Measurements from ENCODE around the gene UBD. TPM values are rescaled to one million over a fixed set of nuclear protein-coding genes. Genes with fewer than 3 reads are reported as not detected.

Gene UBD
- polyA plus RNA-seq, 4 donors = 4.6 to 20.0 (median 17.0) TPM; not detected in 1

DNA sequence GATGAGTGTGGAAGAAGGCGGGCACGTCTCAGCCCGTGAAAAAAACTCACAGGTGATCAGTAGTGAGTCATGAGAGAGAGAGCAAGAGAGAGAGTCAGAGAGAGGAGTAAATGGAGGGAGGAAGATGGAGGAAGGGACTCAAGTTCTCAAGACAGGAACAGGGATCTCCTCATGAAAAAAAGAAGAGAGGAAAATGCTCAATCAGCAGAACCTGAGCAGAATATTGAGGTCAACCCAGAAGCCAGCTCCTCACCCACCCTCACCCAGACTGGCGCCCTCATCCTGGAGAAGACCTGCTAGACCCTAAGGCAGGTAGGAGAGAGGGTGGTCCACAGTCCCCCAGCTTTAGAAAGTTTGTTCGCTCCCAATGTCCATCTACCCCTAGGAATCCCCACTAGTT lies 4.8 kb downstream of the UBD start:
- WGBS, 3 donors = 82 to 87% (median 83%) methylated on average over 5 of the region's 5 CpGs
- DNase-seq = no peak
- no peak overlapping the region for H3K27ac ChIP-seq (ENCODE audit: low read depth in 1 of 3, low read length in 2 of 3)
- no peak overlapping the region for H3K4me3 ChIP-seq (ENCODE audit: low read depth in 1 of 3, low read length in 3 of 3)
- no peak for FAIRE-seq
- no peaks in the 10 kb centered on the region for H3K9me3 ChIP-seq (ENCODE audit: control insufficient read depth in 2 of 2, insufficient read depth in 1 of 2, low read depth in 1 of 2, low read length in 1 of 2)
- no peaks in the 10 kb centered on the region for H3K36me3 ChIP-seq (ENCODE audit: control insufficient read depth in 3 of 3, insufficient read depth in 2 of 3, low read depth in 1 of 3, low read length in 3 of 3)
- peaks cover 0 to 37% (median 12%) of the 10 kb centered on the region in 3 donors for H3K27me3 ChIP-seq (ENCODE audit: control insufficient read depth in 3 of 3, insufficient read depth in 3 of 3, low read length in 3 of 3)
- H3K4me1 ChIP-seq (ENCODE audit: control insufficient read depth in 3 of 3, insufficient read depth in 2 of 3, low read depth in 1 of 3, low read length in 2 of 3) = peaks cover 0 to 4% (median 0%) of the 10 kb centered on the region in 3 donors

DNA sequence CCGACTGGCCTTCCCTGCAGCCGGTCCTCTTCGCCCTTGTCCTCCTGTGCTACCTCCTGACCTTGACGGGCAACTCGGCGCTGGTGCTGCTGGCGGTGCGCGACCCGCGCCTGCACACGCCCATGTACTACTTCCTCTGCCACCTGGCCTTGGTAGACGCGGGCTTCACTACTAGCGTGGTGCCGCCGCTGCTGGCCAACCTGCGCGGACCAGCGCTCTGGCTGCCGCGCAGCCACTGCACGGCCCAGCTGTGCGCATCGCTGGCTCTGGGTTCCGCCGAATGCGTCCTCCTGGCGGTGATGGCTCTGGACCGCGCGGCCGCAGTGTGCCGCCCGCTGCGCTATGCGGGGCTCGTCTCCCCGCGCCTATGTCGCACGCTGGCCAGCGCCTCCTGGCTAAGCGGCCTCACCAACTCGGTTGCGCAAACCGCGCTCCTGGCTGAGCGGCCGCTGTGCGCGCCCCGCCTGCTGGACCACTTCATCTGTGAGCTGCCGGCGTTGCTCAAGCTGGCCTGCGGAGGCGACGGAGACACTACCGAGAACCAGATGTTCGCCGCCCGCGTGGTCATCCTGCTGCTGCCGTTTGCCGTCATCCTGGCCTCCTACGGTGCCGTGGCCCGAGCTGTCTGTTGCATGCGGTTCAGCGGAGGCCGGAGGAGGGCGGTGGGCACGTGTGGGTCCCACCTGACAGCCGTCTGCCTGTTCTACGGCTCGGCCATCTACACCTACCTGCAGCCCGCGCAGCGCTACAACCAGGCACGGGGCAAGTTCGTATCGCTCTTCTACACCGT lies 6.1 kb downstream of the UBD start:
- H3K4me1 ChIP-seq (ENCODE audit: control insufficient read depth in 3 of 3, insufficient read depth in 2 of 3, low read depth in 1 of 3, low read length in 2 of 3) = peaks cover 0 to 4% (median 0%) of the 10 kb centered on the region in 3 donors
- DNase-seq (peak in 1 of 2 donors; percentile 45), FAIRE-seq (no peak)
- H3K9me3 ChIP-seq (ENCODE audit: control insufficient read depth in 2 of 2, insufficient read depth in 1 of 2, low read depth in 1 of 2, low read length in 1 of 2) = no peaks in the 10 kb centered on the region
- H3K27ac ChIP-seq (ENCODE audit: low read depth in 1 of 3, low read length in 2 of 3) = peak overlapping the region in 1 of 3 donors; percentile 14
- H3K36me3 ChIP-seq (ENCODE audit: control insufficient read depth in 3 of 3, insufficient read depth in 2 of 3, low read depth in 1 of 3, low read length in 3 of 3) = no peaks in the 10 kb centered on the region
- 3 to 7% (median 5%) methylated on average over 76 to 83 of the region's 83 CpGs for WGBS, 3 donors
- peaks cover 0 to 37% (median 12%) of the 10 kb centered on the region in 3 donors for H3K27me3 ChIP-seq (ENCODE audit: control insufficient read depth in 3 of 3, insufficient read depth in 3 of 3, low read length in 3 of 3)
- peak overlapping the region in 2 of 3 donors; percentile 18 to 27 for H3K4me3 ChIP-seq (ENCODE audit: low read depth in 1 of 3, low read length in 3 of 3)

DNA sequence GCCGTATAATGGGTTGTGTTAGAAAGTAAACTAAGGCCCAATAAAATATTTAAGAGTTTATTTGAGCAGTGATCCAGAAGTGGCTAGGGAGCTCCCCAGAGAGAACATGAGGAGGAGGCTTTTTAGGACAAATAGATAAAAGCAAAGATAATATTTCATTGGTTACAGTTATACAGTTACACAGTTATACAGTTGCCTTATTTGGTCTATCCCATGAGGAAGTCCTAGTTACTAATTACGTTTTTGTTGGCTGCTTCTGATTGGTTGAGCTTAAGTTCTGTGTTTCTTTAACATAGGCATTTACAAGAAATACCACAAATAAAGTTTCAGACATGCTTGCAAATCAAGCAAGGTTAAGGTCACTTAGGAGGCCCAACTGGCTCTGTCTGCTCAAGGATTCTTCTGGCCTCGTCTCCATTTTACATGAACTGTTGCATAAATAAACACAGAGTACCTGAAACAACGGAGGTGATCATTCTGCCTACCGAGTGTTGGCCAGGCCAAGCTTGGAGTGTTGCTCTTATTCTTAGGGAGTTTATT lies 7.0 kb downstream of the UBD start:
- no peak for FAIRE-seq
- no peaks in the 10 kb centered on the region for H3K9me3 ChIP-seq (ENCODE audit: control insufficient read depth in 2 of 2, insufficient read depth in 1 of 2, low read depth in 1 of 2, low read length in 1 of 2)

GRCh38 chr6:29547573-29547972 lies 12.0 kb downstream of the UBD start:
- H3K27ac ChIP-seq (ENCODE audit: low read depth in 1 of 3, low read length in 2 of 3) = no peak overlapping the region
- 34 to 42% (median 38%) methylated on average over 3 of the region's 3 CpGs for WGBS, 3 donors
- FAIRE-seq (no peak), DNase-seq (no peak)
- H3K4me3 ChIP-seq (ENCODE audit: low read depth in 1 of 3, low read length in 3 of 3) = no peak overlapping the region
- no peaks in the 10 kb centered on the region for H3K4me1 ChIP-seq (ENCODE audit: control insufficient read depth in 3 of 3, insufficient read depth in 2 of 3, low read depth in 1 of 3, low read length in 2 of 3)
- H3K9me3 ChIP-seq (ENCODE audit: control insufficient read depth in 2 of 2, insufficient read depth in 1 of 2, low read depth in 1 of 2, low read length in 1 of 2) = no peaks in the 10 kb centered on the region
- H3K27me3 ChIP-seq (ENCODE audit: control insufficient read depth in 3 of 3, insufficient read depth in 3 of 3, low read length in 3 of 3) = peaks cover 0 to 6% (median 0%) of the 10 kb centered on the region in 3 donors
- no peaks in the 10 kb centered on the region for H3K36me3 ChIP-seq (ENCODE audit: control insufficient read depth in 3 of 3, insufficient read depth in 2 of 3, low read depth in 1 of 3, low read length in 3 of 3)

More for the DNA sequence above, 7.0 kb downstream of the UBD start:
- H3K4me3 ChIP-seq (ENCODE audit: low read depth in 1 of 3, low read length in 3 of 3) = no peak overlapping the region
- DNase-seq = peak; percentile 54 to 58
- H3K4me1 ChIP-seq (ENCODE audit: control insufficient read depth in 3 of 3, insufficient read depth in 2 of 3, low read depth in 1 of 3, low read length in 2 of 3) = peaks cover 0 to 4% (median 0%) of the 10 kb centered on the region in 3 donors
- WGBS, 3 donors = 27 to 30% (median 30%) methylated on average over 5 of the region's 5 CpGs
- no peaks in the 10 kb centered on the region for H3K36me3 ChIP-seq (ENCODE audit: control insufficient read depth in 3 of 3, insufficient read depth in 2 of 3, low read depth in 1 of 3, low read length in 3 of 3)
- H3K27ac ChIP-seq (ENCODE audit: low read depth in 1 of 3, low read length in 2 of 3) = peak overlapping the region in 1 of 3 donors; percentile 1
- H3K27me3 ChIP-seq (ENCODE audit: control insufficient read depth in 3 of 3, insufficient read depth in 3 of 3, low read length in 3 of 3) = peaks cover 0 to 37% (median 12%) of the 10 kb centered on the region in 3 donors

DNA sequence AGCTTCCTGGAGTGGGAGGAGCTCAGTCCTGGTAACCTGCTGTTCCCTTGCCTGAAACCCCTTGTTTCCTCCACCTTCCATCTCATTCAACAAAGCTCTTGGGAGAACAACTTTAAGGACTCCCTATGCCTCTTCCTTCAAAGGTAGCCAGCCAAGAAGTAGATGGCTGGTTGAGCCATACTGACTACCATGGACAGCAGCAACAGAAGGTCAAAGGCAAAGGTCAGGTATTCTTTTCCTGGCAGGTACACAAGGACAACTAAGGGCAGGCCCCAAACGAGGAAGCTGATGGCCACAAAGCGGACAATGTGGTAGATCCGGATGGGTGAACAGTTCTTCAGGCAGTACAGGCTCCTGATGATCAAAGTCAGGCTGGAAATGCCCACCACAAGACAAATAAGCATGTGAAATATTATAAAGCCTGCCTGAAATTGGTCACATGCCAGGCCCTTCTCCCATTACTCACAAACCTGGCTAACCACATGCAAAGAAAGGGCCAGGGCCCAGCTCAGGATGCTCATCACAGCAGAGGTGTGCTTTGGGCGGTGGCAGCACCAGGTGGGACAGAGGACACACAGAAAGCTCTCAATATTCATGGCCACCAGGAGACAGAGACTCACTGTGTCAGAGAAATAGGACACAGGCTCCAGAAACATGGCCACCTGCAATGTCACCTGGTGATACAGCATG lies 21.7 kb downstream of the UBD start:
- Histone ChIP-seq H3K36me3 (ENCODE audit: control insufficient read depth in 3 of 3, insufficient read depth in 2 of 3, low read depth in 1 of 3, low read length in 3 of 3) (no peaks in the 10 kb centered on the region), H3K9me3 (ENCODE audit: control insufficient read depth in 2 of 2, insufficient read depth in 1 of 2, low read depth in 1 of 2, low read length in 1 of 2) (no peaks in the 10 kb centered on the region), H3K4me1 (ENCODE audit: control insufficient read depth in 3 of 3, insufficient read depth in 2 of 3, low read depth in 1 of 3, low read length in 2 of 3) (no peaks in the 10 kb centered on the region), H3K27me3 (ENCODE audit: control insufficient read depth in 3 of 3, insufficient read depth in 3 of 3, low read length in 3 of 3) (no peaks in the 10 kb centered on the region), H3K4me3 (ENCODE audit: low read depth in 1 of 3, low read length in 3 of 3) (no peak overlapping the region), H3K27ac (ENCODE audit: low read depth in 1 of 3, low read length in 2 of 3) (no peak overlapping the region)
- WGBS, 3 donors = 65 to 75% (median 65%) methylated on average over 4 of the region's 4 CpGs
- no peak for FAIRE-seq
- no peak for DNase-seq

GRCh38 chr6:29532320-29532951 lies 27.1 kb downstream of the UBD start:
- FAIRE-seq (no peak), DNase-seq (no peak)
- no peak overlapping the region for H3K27ac ChIP-seq (ENCODE audit: low read depth in 1 of 3, low read length in 2 of 3)
- no peaks in the 10 kb centered on the region for H3K27me3 ChIP-seq (ENCODE audit: control insufficient read depth in 3 of 3, insufficient read depth in 3 of 3, low read length in 3 of 3)
- H3K4me1 ChIP-seq (ENCODE audit: control insufficient read depth in 3 of 3, insufficient read depth in 2 of 3, low read depth in 1 of 3, low read length in 2 of 3) = no peaks in the 10 kb centered on the region
- H3K36me3 ChIP-seq (ENCODE audit: control insufficient read depth in 3 of 3, insufficient read depth in 2 of 3, low read depth in 1 of 3, low read length in 3 of 3) = no peaks in the 10 kb centered on the region
- 14 to 69% (median 34%) methylated on average over 2 of the region's 2 CpGs for WGBS, 3 donors
- no peaks in the 10 kb centered on the region for H3K9me3 ChIP-seq (ENCODE audit: control insufficient read depth in 2 of 2, insufficient read depth in 1 of 2, low read depth in 1 of 2, low read length in 1 of 2)
- no peak overlapping the region for H3K4me3 ChIP-seq (ENCODE audit: low read depth in 1 of 3, low read length in 3 of 3)

- no peaks in the 10 kb centered on the region for H3K36me3 ChIP-seq (ENCODE audit: control insufficient read depth in 3 of 3, insufficient read depth in 2 of 3, low read depth in 1 of 3, low read length in 3 of 3)
- H3K9me3 ChIP-seq (ENCODE audit: control insufficient read depth in 2 of 2, insufficient read depth in 1 of 2, low read depth in 1 of 2, low read length in 1 of 2) = no peaks in the 10 kb centered on the region
- no peak overlapping the region for H3K4me3 ChIP-seq (ENCODE audit: low read depth in 1 of 3, low read length in 3 of 3)
- 46 to 59% (median 52%) methylated on average over 3 of the region's 3 CpGs for WGBS, 3 donors
- H3K27me3 ChIP-seq (ENCODE audit: control insufficient read depth in 3 of 3, insufficient read depth in 3 of 3, low read length in 3 of 3) = no peaks in the 10 kb centered on the region
- no peak for FAIRE-seq
- H3K27ac ChIP-seq (ENCODE audit: low read depth in 1 of 3, low read length in 2 of 3) = no peak overlapping the region
- no peak for DNase-seq
- H3K4me1 ChIP-seq (ENCODE audit: control insufficient read depth in 3 of 3, insufficient read depth in 2 of 3, low read depth in 1 of 3, low read length in 2 of 3) = no peaks in the 10 kb centered on the region
These were observed 27.9 kb downstream of the UBD start for GRCh38 chr6:29531668-29532067.

DNA sequence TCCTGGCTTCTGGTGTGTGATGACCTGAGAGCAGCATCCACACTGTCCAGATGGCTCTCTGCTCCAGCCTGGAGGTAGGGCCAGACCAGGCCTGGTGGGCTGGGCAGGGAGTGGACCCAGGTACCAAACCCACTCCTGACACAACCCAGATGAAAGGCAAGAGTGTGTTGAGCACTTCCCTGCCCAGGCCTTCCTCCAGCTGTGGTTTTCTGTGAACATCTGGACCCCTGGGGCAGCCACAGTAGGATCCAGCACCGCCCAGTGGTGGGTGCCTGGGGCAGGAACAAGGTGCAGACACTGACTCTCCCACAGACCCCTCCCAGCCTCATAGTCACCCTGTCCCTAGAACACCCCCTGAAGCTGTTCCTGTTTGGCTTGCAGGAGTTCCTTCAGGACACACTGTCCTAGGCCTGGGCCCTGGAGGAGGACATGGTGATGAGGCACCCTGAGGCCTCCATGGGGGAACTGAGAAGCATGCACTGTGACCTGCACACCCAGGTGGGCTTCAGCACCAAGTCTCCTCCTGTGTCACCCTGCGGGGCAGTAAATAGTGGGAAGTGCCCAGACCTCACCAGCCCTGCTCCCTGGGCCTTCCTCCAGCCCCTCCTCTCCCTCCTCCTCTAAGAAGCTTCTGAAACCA lies 28.7 kb downstream of the UBD start:
- H3K4me1 ChIP-seq (ENCODE audit: control insufficient read depth in 3 of 3, insufficient read depth in 2 of 3, low read depth in 1 of 3, low read length in 2 of 3) = no peaks in the 10 kb centered on the region

More for the DNA sequence above, 28.7 kb downstream of the UBD start:
- DNase-seq (no peak), FAIRE-seq (no peak)
- Histone ChIP-seq H3K4me3 (ENCODE audit: low read depth in 1 of 3, low read length in 3 of 3) (no peak overlapping the region), H3K36me3 (ENCODE audit: control insufficient read depth in 3 of 3, insufficient read depth in 2 of 3, low read depth in 1 of 3, low read length in 3 of 3) (no peaks in the 10 kb centered on the region), H3K27me3 (ENCODE audit: control insufficient read depth in 3 of 3, insufficient read depth in 3 of 3, low read length in 3 of 3) (no peaks in the 10 kb centered on the region), H3K9me3 (ENCODE audit: control insufficient read depth in 2 of 2, insufficient read depth in 1 of 2, low read depth in 1 of 2, low read length in 1 of 2) (no peaks in the 10 kb centered on the region), H3K27ac (ENCODE audit: low read depth in 1 of 3, low read length in 2 of 3) (no peak overlapping the region)
- 71 to 93% (median 85%) methylated on average over 2 of the region's 2 CpGs for WGBS, 3 donors
